Urinary bladder (tissue), 4 donors: ENCODE results near the gene LRRTM4. TPM values are rescaled to one million over a fixed set of nuclear protein-coding genes. Genes with fewer than 3 reads are reported as not detected.

Source experiments
- DNase-seq: peaks from one replicate; pipeline ENCODE4 v3.0.0-alpha.2; 2015; ENCODE audit errors: extremely low spot score
- H3K27ac ChIP-seq: one replicate; pipeline ENCODE4 v1.5.1; 2013; ENCODE audit warnings: low read depth, mild to moderate bottlenecking, moderate library complexity
- H3K36me3 ChIP-seq: one replicate; pipeline ENCODE4 v1.6.1; 2013; ENCODE audit warnings: mild to moderate bottlenecking, moderate library complexity; ENCODE audit not compliant: insufficient read depth
- H3K4me1 ChIP-seq: one replicate; pipeline ENCODE4 v1.6.1; 2013; ENCODE audit warnings: mild to moderate bottlenecking, moderate library complexity; ENCODE audit not compliant: insufficient read depth
- H3K4me3 ChIP-seq: one replicate; pipeline ENCODE4 v1.5.1; 2013; ENCODE audit warnings: low read depth, low read length
- WGBS: extraction: QIAGEN DNeasy Blood & Tissue Kit; methylation state at CpG from one replicate; pipeline ENCODE4 v1.1.7; 2013; 5-methylcytosine and 5-hydroxymethylcytosine counted together
- polyA plus RNA-seq: library from polyadenylated mRNA; stranded (reverse); fragments of 200-250 nt; gene quantifications from one replicate; pipeline ENCODE4 v1.2.3, GENCODE V29; 2013
- total RNA-seq: library from RNA; depleted of rRNA; stranded (reverse); fragments of >200 nt; gene quantifications from one replicate; pipeline ENCODE4 v1.2.3, GENCODE V29; 2014
- donor health status: healthy with polysubstance abuse.
- donor health status: healthy.

LRRTM4 gene
- total and polyA plus RNA-seq, 2 donors: 0.34 to 13.9 TPM

DNA sequence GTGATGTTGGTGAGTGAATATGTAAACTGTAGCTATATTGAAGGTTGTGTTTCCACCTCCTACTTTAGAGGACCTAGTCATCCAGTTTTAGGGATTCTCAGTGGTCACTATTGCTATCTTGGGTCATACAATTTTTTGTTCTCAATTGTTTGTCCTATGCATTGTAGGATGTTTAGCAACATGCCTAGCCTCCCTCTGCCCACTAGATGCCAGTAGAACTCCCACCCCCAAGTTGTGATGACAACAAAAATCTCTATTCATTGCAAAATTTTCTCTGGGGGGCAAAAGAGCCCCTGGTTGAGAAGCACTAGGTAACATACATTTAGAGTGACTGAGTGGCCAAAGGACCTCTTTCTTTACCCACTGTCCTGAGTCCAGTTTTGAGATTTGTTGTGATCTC is 87.3 kb downstream of the LRRTM4 start:
- no peaks in the 10 kb centered on the region for H3K4me1 ChIP-seq
- no peak overlapping the region for H3K4me3 ChIP-seq
- no peak overlapping the region for H3K27ac ChIP-seq
- H3K36me3 ChIP-seq: no peaks in the 10 kb centered on the region
- no peak for DNase-seq

DNA sequence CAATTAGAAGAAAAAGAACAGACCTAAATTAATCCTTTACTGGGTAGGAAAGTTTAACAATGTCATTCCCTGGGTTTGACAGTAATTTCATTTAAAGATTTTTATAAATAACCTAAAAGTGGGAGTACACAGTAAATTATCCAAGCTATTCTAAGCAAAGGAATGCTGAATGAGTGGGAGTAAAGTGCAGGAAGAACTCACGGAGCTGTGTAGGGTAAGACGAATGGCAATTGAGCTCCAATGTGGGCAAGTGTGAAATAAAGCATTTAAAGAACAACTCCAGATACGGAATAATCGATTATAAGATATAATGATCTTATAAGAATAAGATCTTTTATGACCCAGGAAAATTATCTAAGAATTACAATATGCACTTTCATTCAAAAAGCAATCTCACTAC is 93.2 kb downstream of the LRRTM4 start:
- Histone ChIP-seq H3K36me3 (no peaks in the 10 kb centered on the region), H3K4me3 (no peak overlapping the region), H3K27ac (no peak overlapping the region), H3K4me1 (no peaks in the 10 kb centered on the region)
- DNase-seq: no peak
- 85% methylated on average over 4 of the region's 4 CpGs for WGBS

DNA sequence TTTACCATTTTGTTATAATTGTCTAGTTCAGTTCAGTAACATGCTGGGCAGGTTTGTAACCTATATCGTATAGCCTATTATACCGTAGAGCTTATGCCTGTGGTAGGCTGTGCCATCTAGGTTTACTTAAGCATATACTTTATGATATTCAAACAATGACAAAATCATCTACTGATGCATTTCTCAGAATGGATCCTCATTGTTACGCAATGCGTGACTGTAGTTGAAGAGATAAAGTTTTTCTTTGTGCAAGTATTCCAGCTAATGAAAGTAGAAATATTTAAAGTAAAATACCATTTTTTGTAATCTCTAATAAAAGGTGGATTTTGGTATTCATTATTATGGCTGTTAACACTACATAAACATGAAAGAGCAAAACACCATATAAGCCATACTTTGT is 100.2 kb downstream of the LRRTM4 start:
- no peak overlapping the region for H3K4me3 ChIP-seq
- WGBS: 98% methylated on average over 4 of the region's 4 CpGs
- no peaks in the 10 kb centered on the region for H3K36me3 ChIP-seq
- no peaks in the 10 kb centered on the region for H3K4me1 ChIP-seq
- DNase-seq: no peak
- H3K27ac ChIP-seq: no peak overlapping the region

- DNase-seq: no peak
- H3K4me1 ChIP-seq: no peaks in the 10 kb centered on the region
- no peak overlapping the region for H3K4me3 ChIP-seq
- 66% methylated on average over 1 of the region's 1 CpG for WGBS
- H3K27ac ChIP-seq: no peak overlapping the region
- no peaks in the 10 kb centered on the region for H3K36me3 ChIP-seq
Observed at GRCh38 chr2:77418537-77418936, 103.6 kb downstream of the LRRTM4 start.

DNA sequence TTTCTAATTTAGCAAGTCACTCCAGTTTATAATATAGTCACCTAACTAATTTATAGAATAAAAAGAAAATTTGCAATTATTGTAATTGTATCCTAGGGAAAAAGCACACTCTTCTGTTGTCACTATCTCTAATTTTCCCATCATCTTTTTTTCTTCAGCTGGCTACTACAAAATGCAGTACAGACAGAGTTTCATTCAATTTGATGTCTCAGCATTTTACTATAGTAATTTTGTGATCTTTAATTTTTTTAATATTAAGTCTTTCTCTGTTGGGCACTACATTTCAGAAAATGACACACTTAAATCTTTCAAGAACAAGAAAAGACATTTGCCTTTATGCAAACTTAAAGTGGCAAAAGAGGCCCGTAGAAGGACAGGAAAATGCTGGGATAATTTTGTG is 118.0 kb downstream of the LRRTM4 start:
- H3K27ac ChIP-seq: no peak overlapping the region
- no peak for DNase-seq
- 90% methylated on average over 1 of the region's 1 CpG for WGBS
- H3K36me3 ChIP-seq: no peaks in the 10 kb centered on the region
- no peak overlapping the region for H3K4me3 ChIP-seq
- H3K4me1 ChIP-seq: no peaks in the 10 kb centered on the region

GRCh38 chr2:77398970-77399600 is 123.1 kb downstream of the LRRTM4 start:
- no peaks in the 10 kb centered on the region for H3K36me3 ChIP-seq
- 61% methylated on average over 4 of the region's 4 CpGs for WGBS
- no peaks in the 10 kb centered on the region for H3K4me1 ChIP-seq
- H3K4me3 ChIP-seq: no peak overlapping the region
- DNase-seq: no peak
- no peak overlapping the region for H3K27ac ChIP-seq

GRCh38 chr2:77397763-77398162 is 124.4 kb downstream of the LRRTM4 start:
- 83% methylated on average over 2 of the region's 2 CpGs for WGBS
- no peak overlapping the region for H3K27ac ChIP-seq
- no peak for DNase-seq
- no peaks in the 10 kb centered on the region for H3K36me3 ChIP-seq
- H3K4me3 ChIP-seq: no peak overlapping the region
- no peaks in the 10 kb centered on the region for H3K4me1 ChIP-seq

DNA sequence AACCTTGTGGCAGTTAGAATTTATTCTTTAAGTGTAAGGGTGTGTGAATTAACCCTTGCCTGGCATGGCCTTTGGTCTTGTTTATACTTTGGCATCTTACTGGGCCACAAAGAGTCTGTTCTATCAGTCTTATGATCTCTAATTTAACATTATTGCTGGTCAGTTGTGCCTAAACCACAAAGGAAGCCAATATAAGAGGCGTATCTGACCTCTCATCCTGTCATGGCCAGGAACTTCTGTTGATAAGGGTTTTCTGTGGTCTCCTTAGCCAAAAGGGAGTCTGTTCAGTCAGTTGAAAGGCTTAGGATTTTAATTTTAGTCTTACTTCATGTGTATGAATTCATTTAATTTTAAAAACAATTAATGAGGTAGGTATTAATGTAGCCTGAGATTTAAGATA is 127.2 kb downstream of the LRRTM4 start:
- DNase-seq: no peak
- H3K4me1 ChIP-seq: no peaks in the 10 kb centered on the region
- no peaks in the 10 kb centered on the region for H3K36me3 ChIP-seq
- H3K4me3 ChIP-seq: no peak overlapping the region
- 67% methylated on average over 1 of the region's 1 CpG for WGBS
- H3K27ac ChIP-seq: no peak overlapping the region

- H3K4me3 ChIP-seq: no peak overlapping the region
- H3K4me1 ChIP-seq: no peaks in the 10 kb centered on the region
- no peaks in the 10 kb centered on the region for H3K36me3 ChIP-seq
- DNase-seq: no peak
- no peak overlapping the region for H3K27ac ChIP-seq
Observed at GRCh38 chr2:77391119-77391518, 131.1 kb downstream of the LRRTM4 start.

GRCh38 chr2:77387324-77387723 is 134.9 kb downstream of the LRRTM4 start:
- WGBS: 83% methylated on average over 3 of the region's 3 CpGs
- Histone ChIP-seq H3K4me1 (no peaks in the 10 kb centered on the region), H3K36me3 (no peaks in the 10 kb centered on the region), H3K27ac (no peak overlapping the region), H3K4me3 (no peak overlapping the region)
- DNase-seq: no peak

- DNase-seq: no peak
- H3K27ac ChIP-seq: no peak overlapping the region
- H3K36me3 ChIP-seq: no peaks in the 10 kb centered on the region
- H3K4me3 ChIP-seq: no peak overlapping the region
- H3K4me1 ChIP-seq: no peaks in the 10 kb centered on the region
Observed at GRCh38 chr2:77372636-77373035, 149.5 kb downstream of the LRRTM4 start.

DNA sequence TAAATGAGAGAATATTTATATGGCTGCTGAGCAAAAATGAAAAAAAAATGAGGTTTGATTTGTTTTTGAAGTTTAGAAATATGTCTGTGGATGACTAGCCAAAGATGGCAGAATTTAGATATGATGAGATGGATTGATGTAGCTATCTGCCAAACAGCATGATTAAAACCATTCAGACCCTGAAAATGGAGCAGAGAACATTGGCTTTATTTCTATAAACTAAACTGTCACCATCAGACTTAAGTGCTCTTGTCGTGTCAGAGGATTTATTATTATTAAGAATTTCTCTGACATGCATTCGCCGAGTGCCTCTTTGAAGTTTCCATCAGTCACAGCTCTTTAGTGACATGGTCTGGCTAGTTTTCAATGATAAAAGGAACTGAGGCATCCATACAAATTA is 151.7 kb downstream of the LRRTM4 start:
- H3K4me3 ChIP-seq: no peak overlapping the region
- 49% methylated on average over 3 of the region's 3 CpGs for WGBS
- H3K27ac ChIP-seq: no peak overlapping the region
- H3K36me3 ChIP-seq: no peaks in the 10 kb centered on the region
- H3K4me1 ChIP-seq: no peaks in the 10 kb centered on the region
- no peak for DNase-seq

DNA sequence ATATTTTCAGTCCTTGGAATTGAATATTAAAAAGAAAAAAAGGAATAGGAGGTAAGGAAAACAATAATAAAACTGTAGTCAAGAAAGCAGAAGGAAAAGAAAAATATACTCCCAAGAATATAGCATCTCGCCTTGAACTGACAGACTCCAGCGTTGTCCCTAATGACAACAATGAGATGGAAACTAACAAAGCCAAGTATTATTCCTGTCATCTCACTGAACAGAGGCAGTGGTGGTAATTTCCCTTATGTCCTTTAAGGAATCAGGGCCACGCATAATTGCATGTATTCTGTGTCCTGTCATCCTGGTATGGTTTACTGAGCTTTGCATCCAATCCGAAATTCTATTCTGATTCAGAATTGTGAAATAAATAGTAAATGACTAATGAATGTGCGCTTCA is 158.9 kb downstream of the LRRTM4 start:
- no peaks in the 10 kb centered on the region for H3K36me3 ChIP-seq
- no peak overlapping the region for H3K4me3 ChIP-seq
- 90% methylated on average over 5 of the region's 5 CpGs for WGBS
- H3K4me1 ChIP-seq: no peaks in the 10 kb centered on the region
- DNase-seq: no peak
- no peak overlapping the region for H3K27ac ChIP-seq

DNA sequence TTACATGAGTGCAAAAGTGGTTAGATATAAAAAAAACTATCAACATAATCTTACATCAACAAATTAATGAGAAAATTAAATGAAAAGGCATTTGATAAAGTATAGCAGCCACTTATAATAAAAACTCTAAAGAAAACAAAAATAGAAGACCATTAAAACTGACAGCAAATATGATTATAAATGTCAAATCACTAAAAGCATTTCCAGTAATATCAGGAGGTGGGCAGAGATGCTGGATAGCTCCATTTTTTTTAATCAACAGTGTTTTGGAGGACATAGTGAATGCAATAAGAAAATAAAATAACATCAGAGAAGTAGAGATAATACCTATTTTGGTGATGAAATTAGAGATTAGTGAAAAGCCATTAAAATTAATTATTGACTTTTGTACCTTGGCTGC is 173.4 kb downstream of the LRRTM4 start:
- no peak for DNase-seq
- Histone ChIP-seq H3K27ac (no peak overlapping the region), H3K36me3 (no peaks in the 10 kb centered on the region), H3K4me3 (no peak overlapping the region), H3K4me1 (no peaks in the 10 kb centered on the region)

- Histone ChIP-seq H3K36me3 (no peaks in the 10 kb centered on the region), H3K27ac (no peak overlapping the region), H3K4me3 (no peak overlapping the region), H3K4me1 (no peaks in the 10 kb centered on the region)
- no peak for DNase-seq
Observed at GRCh38 chr2:77336013-77336412, 186.2 kb downstream of the LRRTM4 start.
